Measurements from ENCODE around the gene IFI44L.

DNA sequence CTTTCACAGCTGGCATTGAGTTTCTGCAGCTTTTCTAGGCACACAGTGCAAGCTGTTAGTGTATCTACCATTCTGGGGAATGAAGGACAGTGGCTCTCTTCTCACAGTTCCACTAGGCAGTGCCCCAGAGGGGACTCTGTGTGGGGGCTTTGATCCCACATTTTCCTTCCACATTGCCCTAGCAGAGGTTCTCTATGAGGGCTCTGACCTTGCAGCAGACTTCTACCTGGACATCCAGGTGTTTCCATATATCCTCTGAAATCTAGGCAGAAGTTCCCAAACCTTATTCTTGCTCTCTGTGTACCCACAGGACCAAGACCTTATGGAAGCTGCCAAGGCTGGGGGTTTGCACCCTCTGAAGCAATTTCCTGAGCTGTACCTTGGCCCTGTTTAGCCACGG, 27.0 kb downstream of the IFI44L start:
- TF ChIP-seq, protein P1, sequence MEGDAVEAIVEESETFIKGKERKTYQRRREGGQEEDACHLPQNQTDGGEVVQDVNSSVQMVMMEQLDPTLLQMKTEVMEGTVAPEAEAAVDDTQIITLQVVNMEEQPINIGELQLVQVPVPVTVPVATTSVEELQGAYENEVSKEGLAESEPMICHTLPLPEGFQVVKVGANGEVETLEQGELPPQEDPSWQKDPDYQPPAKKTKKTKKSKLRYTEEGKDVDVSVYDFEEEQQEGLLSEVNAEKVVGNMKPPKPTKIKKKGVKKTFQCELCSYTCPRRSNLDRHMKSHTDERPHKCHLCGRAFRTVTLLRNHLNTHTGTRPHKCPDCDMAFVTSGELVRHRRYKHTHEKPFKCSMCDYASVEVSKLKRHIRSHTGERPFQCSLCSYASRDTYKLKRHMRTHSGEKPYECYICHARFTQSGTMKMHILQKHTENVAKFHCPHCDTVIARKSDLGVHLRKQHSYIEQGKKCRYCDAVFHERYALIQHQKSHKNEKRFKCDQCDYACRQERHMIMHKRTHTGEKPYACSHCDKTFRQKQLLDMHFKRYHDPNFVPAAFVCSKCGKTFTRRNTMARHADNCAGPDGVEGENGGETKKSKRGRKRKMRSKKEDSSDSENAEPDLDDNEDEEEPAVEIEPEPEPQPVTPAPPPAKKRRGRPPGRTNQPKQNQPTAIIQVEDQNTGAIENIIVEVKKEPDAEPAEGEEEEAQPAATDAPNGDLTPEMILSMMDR (IDR thresholded peaks at IDR 0.05): no peak
- TF ChIP-seq POLR2A (IDR thresholded peaks at IDR 0.05): no peak
